Activated CD8-positive, alpha-beta T cell treated with anti-CD3 and anti-CD28 coated beads for 36 hours (primary cell): Measurements from ENCODE around the gene ANK3. TPM values are rescaled to one million over a fixed set of nuclear protein-coding genes. Genes with fewer than 3 reads are reported as not detected.

Source experiments
- ATAC-seq: fragments of 200-7000 bp; cut with Tn5 transposase; one replicate; pipeline ENCODE4 v1.10.0; 2021; ENCODE audit warnings: mild to moderate bottlenecking, moderate library complexity
- CTCF ChIA-PET: fragments of 350-600 bp; sonication (Branson Sonifier 250); formaldehyde crosslinking; loops from one replicate; lab custom pipeline; 2021; ENCODE audit warnings: antibody characterized with exemption; lab: Charles Lee
- POLR2A ChIA-PET: fragments of 350-600 bp; sonication (Branson Sonifier 250); formaldehyde crosslinking; loops from one replicate; lab custom pipeline; 2021; ENCODE audit warnings: antibody characterized with exemption; lab: Charles Lee
- DNase-seq: peaks from one replicate; pipeline ENCODE4 v3.0.0-alpha.2; 2020
- H3K27ac Mint-ChIP-seq: one replicate; pipeline ENCODE4 v1.8.0; 2021; ENCODE audit warnings: mild to moderate bottlenecking, mixed read lengths
- H3K27me3 Mint-ChIP-seq: one replicate; pipeline ENCODE4 v1.8.0; 2021; ENCODE audit warnings: mixed read lengths
- H3K36me3 Mint-ChIP-seq: one replicate; pipeline ENCODE4 v1.8.0; 2021; ENCODE audit warnings: low read depth, mixed read lengths
- H3K4me1 Mint-ChIP-seq: one replicate; pipeline ENCODE4 v1.8.0; 2021; ENCODE audit warnings: low read depth, mixed read lengths
- H3K4me3 Mint-ChIP-seq: one replicate; pipeline ENCODE4 v1.8.0; 2021; ENCODE audit warnings: mild to moderate bottlenecking, moderate library complexity, mixed read lengths
- H3K9me3 Mint-ChIP-seq: one replicate; pipeline ENCODE4 v1.8.0; 2021; ENCODE audit warnings: mixed read lengths
- intact Hi-C: fragments of 100-400 bp; cut with micrococcal nuclease; formaldehyde crosslinking; loops from one replicate; pipeline ENCODE4 v1.10.0; 2022
- total RNA-seq, 2 experiments: library from RNA; stranded (reverse); gene quantifications; one replicate each; pipeline ENCODE4 v1.2.3, GENCODE V29; 2021
- TF ChIP-seq, protein P1 (sequence below): fragments of 200-600 bp; IDR thresholded peaks from one replicate; pipeline ENCODE4 v1.8.0; 2022; ENCODE audit warnings: antibody characterized with exemption, mild to moderate bottlenecking

The ANK3 gene
- total RNA-seq, 2 experiments from 2014 or later, result 10.3 to 12.0 TPM

DNA sequence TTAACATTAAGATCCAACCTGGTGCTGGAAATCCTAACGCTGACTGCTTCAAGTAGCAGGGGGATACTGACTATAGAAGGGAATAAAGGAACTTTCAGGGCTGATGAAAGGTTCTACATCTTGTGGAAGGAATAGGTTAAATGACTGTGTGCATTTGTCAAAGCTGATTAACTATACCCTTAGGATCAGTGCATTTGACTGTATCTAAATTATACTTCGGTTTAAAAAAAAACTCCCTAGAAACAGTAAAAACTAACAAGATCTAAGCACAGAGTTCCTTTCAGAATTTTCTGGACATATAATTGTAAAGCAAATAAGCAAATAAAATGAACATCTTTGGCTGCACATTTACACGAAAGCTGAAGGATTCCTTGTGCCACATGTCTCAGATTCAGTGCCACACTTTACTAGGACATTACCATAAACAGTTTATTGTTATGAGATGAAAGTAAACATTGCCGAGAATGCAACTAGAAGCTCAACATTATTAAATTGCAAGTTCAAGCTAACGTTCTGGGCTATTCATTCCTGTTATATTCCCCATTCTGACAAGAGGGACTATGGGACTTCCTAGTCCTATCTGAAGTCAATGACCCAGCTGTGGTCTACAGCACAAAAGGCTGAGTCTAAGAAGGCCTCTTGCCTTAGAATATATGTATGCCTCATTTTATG is 20.7 kb downstream of the ANK3 start:
- H3K36me3 Mint-ChIP-seq, result no peaks in the 10 kb centered on the region
- no peaks in the 10 kb centered on the region for H3K9me3 Mint-ChIP-seq
- no peak for DNase-seq
- H3K4me3 Mint-ChIP-seq, result no peak overlapping the region
- ChIA-PET POLR2A (interaction anchor here (0.6 kb wide), 1 partner anchor 524 kb away, joined by 3 read pairs; no protein-coding TSS in a partner anchor), CTCF (interaction anchor here (0.9 kb wide), 1 partner anchor 1416 kb away, joined by 3 read pairs; no protein-coding TSS in a partner anchor)
- H3K27me3 Mint-ChIP-seq, result no peaks in the 10 kb centered on the region
- H3K4me1 Mint-ChIP-seq, result no peaks in the 10 kb centered on the region
- ATAC-seq, result no peak
- H3K27ac Mint-ChIP-seq, result no peak overlapping the region
- intact Hi-C loops, result no loop called here
- TF ChIP-seq, protein P1, sequence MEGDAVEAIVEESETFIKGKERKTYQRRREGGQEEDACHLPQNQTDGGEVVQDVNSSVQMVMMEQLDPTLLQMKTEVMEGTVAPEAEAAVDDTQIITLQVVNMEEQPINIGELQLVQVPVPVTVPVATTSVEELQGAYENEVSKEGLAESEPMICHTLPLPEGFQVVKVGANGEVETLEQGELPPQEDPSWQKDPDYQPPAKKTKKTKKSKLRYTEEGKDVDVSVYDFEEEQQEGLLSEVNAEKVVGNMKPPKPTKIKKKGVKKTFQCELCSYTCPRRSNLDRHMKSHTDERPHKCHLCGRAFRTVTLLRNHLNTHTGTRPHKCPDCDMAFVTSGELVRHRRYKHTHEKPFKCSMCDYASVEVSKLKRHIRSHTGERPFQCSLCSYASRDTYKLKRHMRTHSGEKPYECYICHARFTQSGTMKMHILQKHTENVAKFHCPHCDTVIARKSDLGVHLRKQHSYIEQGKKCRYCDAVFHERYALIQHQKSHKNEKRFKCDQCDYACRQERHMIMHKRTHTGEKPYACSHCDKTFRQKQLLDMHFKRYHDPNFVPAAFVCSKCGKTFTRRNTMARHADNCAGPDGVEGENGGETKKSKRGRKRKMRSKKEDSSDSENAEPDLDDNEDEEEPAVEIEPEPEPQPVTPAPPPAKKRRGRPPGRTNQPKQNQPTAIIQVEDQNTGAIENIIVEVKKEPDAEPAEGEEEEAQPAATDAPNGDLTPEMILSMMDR, result no peak

DNA sequence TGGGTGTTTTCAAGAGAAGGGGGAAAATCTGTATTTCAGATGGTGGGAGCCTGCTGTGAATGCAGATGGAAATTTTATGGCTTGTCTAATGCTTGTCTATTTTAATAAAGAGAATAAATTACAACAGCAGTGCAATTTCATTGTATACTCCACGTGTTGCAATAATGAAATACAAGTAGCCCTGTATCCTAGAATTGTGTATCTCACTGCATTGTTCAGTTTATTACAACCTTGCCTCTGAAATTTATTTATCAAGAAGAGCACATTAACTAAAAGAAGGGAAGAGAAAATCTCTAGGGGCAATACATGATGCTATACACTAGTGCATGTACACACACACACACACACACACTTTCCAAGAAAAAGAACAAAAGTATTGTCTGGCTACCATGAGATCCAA is 21.8 kb downstream of the ANK3 start:
- Mint-ChIP-seq H3K4me1 (no peaks in the 10 kb centered on the region), H3K4me3 (no peak overlapping the region), H3K36me3 (no peaks in the 10 kb centered on the region), H3K9me3 (no peaks in the 10 kb centered on the region), H3K27me3 (no peaks in the 10 kb centered on the region), H3K27ac (no peak overlapping the region)
- TF ChIP-seq, protein P1, result no peak
- CTCF ChIA-PET, result no interaction called here
- POLR2A ChIA-PET, result no interaction called here
- intact Hi-C loops, result no loop called here
- ATAC-seq (no peak), DNase-seq (no peak)

DNA sequence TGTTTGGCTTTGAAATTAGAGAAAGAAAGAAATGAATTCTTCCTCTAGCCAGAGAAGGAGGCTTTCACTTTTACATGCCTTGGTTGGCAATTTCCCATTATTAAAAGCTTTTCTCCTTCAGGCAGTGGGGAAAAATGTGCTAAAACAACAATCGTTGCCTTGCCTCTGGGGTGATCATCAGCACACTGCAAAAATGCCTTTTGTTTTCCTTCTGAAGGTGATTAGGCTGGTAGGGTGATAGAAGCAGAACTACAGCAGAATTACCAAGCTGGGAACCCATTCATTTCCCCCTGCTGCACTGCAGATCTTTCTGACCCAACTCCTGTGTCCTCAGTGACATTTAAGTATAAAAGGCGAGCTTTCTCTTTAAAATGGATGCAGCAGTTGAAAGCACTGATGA is 22.2 kb downstream of the ANK3 start:
- Mint-ChIP-seq H3K9me3 (no peaks in the 10 kb centered on the region), H3K4me3 (no peak overlapping the region), H3K27ac (no peak overlapping the region), H3K4me1 (no peaks in the 10 kb centered on the region), H3K36me3 (no peaks in the 10 kb centered on the region), H3K27me3 (peaks cover 3% of the 10 kb centered on the region)
- no peak for DNase-seq
- CTCF ChIA-PET, result no interaction called here
- POLR2A ChIA-PET, result no interaction called here
- intact Hi-C loops, result no loop called here
- no peak for ATAC-seq
- TF ChIP-seq, protein P1, result no peak

DNA sequence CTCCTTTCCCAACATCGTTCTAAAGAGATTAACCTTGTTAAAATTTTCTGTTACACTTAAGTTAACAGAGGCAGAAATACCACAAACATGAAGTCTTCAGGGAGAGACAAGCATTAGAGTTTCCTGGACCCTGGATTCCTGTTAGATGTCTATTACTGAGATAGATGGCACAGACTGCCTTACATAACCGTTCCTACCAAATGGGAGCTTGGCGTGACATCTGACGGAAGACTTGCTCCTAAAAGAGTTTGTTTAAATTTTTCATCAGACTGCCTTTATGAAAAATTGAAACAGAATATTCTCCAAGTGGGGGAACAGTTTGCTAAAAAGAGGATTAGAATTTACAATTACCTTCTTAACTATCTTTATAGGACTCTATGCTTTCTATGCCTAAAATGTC is 22.7 kb downstream of the ANK3 start:
- Mint-ChIP-seq H3K9me3 (no peaks in the 10 kb centered on the region), H3K4me3 (no peak overlapping the region), H3K27me3 (peaks cover 3% of the 10 kb centered on the region), H3K27ac (no peak overlapping the region), H3K4me1 (no peaks in the 10 kb centered on the region), H3K36me3 (no peaks in the 10 kb centered on the region)
- ChIA-PET CTCF (no interaction called here), POLR2A (no interaction called here)
- DNase-seq, result no peak
- intact Hi-C loops, result no loop called here
- TF ChIP-seq, protein P1, result no peak
- no peak for ATAC-seq

DNA sequence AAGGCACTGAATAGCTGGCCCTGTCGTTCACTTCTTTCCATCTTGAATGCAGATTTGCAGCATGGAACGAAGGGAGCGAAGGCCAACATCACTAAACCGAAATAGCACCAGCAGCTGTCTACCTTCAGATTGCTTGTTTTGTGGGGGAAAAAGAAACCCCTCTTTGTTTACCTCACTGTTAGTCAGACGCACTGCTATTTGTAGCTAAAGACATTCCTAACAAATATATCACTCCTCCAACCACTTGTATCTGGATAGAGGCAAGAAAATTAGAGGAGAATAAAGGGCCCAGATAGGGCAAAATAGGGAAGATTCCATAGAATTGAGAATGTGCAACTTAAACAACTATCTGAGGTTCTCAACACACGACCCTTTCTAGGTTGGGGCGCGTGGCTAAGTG is 26.5 kb downstream of the ANK3 start:
- no peaks in the 10 kb centered on the region for H3K36me3 Mint-ChIP-seq
- intact Hi-C loops, result no loop called here
- CTCF ChIA-PET, result no interaction called here
- DNase-seq (no peak), ATAC-seq (no peak)
- no peaks in the 10 kb centered on the region for H3K9me3 Mint-ChIP-seq
- no peaks in the 10 kb centered on the region for H3K4me1 Mint-ChIP-seq
- H3K27ac Mint-ChIP-seq, result no peak overlapping the region
- no peak overlapping the region for H3K4me3 Mint-ChIP-seq
- peaks cover 3% of the 10 kb centered on the region for H3K27me3 Mint-ChIP-seq
- POLR2A ChIA-PET, result no interaction called here
- TF ChIP-seq, protein P1, result no peak
